Lung microvascular endothelial cell (primary cell): ENCODE results near the gene AVP. TPM values are rescaled to one million over a fixed set of nuclear protein-coding genes. Genes with fewer than 3 reads are reported as not detected.
"Not testable (repeated sequence)": the region's sequence is repeated elsewhere in the genome, so short reads cannot be mapped to it uniquely, and the experiment has no call there.

Experiments
- DNase-seq, 2 donors: peaks; one replicate each; pipeline versions ENCODE4 v3.0.0 to v3.0.0-alpha.2; 2010; ENCODE audit warnings: low read depth in 2 of 2
- total RNA-seq: library from RNA; depleted of rRNA; stranded (reverse); fragments of >200 nt; gene quantifications from 2 replicates; pipeline ENCODE4 v1.2.1, GENCODE V29; 2014

AVP gene
- total RNA-seq, 1 donor from 2014 or later: not detected

DNA sequence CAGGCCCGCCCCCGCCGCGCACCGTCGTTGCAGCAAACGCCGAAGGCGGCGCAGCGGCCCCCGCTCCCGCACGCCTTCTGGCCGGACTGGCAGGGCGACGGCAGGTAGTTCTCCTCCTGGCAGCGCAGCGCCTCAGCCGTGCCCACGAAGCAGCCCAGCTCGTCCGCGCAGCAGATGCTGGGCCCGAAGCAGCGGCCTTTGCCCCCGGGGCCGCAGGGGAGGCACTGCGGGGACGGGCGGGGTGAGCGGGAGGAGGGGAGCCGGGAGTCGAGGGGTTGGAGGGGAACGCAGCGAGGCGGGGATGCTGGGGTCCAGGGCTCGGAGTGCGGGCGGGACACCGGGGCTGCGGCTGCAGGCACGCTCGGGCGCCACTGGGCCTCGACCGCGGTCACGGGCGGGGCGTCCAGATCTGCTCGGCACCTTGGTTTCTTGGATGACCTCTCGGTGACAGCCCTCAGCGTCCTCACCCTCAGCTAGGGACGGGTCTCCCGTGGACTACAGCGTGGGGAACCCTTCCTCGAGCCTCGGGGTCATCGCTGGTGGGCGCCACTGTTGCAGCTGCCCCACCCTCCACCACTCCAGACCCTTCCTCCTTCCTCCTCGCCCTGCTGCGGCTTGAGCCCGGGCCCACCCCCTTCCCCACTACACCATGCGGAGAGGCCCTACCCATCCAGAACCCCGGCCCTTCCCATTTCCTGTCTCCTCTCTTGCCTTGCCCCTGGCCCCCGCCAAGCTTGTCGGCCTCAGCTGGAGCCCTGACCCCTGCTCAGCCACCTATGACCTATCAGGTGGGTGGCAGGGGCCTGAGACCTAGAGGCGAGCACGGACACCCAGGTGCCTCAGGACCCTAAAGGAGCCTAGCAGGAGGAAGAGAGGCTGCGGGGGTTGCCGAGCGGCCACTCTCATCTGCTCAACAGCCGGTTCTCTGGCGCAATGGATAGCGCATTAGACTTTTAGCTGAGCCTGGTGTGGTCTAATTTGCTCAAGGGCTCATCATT, 1.3 kb downstream of the AVP start:
- no peak for DNase-seq

DNA sequence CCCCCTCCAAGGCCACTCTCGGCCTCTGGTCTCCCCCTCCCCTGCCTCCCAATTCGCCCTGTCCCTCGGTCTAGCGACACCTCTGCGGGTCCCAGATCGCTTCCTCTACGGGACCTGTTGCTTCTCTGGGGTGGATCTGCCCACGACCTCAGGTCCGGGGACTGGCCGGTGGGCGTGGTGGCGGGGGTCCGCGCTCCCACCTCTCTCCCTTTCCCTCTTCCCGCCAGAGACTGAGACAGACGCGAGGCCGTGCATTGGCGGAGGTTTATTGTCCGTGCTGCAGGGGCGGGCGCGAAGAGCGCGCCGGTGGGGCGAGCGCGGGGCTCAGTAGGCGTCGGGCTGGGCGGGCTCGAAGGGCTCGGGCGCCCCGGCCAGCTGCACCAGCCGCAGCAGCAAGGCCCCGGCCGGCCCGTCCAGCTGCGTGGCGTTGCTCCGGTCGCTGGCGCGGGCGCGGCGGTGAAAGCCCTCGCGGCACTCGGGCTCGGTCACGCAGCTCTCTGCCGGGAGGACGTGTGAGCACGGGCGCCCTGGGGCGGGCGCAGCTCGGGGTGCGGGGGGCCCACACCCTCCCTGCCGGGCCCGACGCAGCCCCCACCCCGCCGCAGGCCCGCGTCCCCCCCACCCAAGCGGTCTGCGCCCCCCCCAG, 2.1 kb downstream of the AVP start:
- peak in 1 of 2 donors; percentile 19 for DNase-seq

DNA sequence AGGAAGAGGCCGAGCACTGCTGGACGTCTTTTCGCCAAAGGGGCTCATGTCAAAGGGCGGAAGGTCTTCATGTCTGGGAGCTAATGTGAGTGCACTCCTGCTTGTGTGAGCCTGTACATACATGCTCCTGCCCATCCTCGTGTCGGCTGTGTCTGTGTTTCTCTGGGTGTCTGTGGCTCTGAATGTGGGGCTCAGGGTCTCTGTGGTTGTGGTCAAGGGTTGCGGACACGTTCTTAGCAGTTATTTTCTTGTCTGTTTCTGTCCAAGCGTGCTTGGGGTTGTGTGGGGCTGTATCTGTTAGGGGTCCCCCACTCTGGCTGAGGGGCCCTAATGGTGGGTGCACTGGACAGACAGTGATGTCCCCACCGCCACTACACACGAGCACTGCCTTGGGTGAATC, 2.9 kb downstream of the AVP start:
- no peak for DNase-seq

DNA sequence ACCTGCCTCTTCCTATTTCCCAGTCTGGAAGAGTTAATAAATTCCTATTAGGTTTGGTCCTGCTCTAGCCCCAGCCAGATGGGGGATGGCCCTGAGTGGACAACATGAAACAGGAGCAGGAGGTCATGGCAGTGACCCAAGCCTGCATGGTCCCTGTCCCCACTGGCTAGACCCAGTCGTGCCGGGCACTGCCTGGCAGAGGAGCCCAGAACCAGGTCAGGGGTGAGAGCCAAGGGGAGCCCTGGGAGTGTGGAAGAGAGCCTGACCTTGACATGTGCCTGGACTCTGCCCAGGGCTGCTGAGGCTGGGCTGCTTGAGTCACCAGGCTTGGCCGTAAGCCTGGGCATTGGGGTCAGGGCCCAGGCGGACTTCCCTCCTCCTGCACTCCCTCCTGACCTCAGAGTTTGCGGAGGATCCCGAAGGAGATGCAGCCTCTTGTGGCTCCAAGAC, 3.6 kb downstream of the AVP start:
- no peak for DNase-seq

DNA sequence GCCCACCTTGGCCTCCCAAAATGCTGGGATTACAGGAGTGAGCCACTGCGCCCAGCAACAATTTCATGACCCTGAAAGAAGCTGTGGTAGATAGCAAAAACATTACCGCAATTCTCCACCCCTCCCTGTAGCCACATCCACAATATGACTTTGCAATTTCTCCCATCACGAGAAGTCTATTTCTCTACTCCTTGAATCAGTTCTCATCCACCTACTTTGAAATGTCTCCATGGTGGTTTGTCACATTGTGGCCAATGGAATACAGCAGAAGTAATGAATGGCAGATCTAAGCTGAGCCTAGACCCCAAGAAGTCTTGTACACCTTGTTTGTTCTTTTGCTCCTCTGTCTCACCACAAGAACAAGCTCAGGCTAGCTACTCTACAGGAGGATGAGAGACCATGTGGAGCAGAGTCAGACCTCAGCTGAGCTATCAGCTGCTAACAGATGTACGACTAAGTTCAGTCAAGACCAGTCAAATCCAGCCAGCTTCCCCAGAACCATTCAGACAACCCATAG, 6.8 kb downstream of the AVP start:
- DNase-seq: no peak

DNA sequence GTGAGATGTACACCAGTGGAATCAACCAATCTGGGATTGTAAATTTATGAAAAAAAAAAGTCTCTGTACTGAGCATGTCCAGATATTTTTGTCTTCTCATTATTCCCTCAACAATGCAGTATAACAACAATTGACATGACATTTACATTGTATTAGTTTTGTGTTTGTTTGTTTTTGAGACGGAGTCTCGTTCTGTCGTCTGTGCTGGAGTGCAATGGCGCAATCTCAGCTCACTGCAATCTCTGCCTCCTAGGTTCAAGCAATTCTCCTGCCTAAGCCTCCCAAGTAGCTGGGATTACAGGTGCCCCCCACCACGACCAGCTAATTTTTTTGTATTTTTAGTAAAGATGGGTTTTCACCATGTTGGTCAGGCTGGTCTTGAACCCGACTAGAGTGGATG, 9.2 kb downstream of the AVP start:
- not testable (repeated sequence) for DNase-seq

DNA sequence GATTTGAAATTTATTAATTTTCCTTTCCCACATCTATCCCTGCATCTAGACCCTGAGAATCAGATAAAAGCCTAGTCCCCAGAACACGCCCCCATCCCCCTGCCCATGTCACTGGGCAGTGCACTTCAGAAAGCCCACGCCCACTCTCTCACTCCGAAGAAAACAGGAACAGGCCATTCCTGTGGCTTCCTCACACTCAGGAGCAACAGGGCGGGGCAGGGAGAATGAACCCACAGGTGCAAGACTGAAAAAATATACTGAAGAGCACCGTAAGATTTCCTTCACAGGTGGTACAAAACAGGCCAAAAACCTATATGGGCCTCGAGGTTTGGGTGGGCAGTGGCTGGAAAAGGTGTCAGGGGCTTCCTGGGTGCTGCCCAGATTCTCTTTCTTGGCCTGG, 9.7 kb downstream of the AVP start:
- no peak for DNase-seq

DNA sequence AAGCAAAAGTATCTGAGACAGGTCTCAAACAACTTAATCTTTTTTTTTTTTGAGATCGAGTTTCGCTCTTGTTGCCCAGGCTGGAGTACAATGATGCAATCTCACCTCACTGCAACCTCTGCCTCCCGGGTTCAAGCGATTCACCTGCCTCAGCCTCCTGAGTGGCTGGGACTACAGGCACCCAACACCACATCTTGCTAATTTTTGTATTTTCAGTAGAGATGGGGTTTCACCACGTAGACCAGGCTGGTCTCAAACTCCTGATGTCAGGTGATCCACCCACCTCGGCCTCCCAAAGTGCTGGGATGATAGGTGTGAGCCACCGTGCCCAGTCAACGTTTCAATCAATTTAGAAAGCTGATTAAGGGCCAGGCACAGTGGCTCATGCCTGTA, 11.3 kb downstream of the AVP start:
- DNase-seq: not testable (repeated sequence)

DNA sequence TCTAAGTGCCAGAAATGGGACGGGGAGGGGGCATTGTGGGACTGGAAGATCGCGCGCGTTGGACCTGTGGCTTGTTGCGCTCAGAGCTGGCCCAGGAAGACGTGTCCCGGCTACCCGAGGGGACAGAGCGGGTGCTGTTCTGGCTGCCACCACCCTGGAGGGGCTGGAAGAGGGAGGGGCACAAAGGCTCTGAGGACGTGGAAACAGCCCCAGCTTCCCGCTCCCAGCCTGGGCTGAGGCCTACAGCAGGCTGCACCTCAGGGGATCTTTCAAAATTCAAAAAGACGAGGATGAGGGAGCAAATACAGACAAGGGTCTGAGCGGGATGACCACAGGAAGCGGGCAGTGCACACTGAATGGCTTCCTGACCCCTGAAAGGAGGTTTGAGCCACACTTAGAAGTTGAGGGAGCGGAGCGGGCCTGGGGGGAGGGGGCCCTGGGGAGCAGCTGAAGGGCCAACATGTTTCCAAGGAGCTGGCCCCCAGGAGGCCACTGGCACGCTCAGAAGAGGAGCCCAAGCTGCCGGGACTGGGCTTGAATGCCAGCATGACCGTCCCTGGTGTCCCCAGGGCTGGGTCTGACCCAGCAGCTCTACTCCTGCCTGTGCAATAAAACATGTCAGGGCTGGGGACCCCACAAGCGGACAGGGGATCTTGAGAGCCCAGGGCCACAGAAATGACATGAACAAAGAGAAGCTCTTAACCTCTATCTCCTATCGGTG, 11.8 kb downstream of the AVP start:
- DNase-seq: no peak

DNA sequence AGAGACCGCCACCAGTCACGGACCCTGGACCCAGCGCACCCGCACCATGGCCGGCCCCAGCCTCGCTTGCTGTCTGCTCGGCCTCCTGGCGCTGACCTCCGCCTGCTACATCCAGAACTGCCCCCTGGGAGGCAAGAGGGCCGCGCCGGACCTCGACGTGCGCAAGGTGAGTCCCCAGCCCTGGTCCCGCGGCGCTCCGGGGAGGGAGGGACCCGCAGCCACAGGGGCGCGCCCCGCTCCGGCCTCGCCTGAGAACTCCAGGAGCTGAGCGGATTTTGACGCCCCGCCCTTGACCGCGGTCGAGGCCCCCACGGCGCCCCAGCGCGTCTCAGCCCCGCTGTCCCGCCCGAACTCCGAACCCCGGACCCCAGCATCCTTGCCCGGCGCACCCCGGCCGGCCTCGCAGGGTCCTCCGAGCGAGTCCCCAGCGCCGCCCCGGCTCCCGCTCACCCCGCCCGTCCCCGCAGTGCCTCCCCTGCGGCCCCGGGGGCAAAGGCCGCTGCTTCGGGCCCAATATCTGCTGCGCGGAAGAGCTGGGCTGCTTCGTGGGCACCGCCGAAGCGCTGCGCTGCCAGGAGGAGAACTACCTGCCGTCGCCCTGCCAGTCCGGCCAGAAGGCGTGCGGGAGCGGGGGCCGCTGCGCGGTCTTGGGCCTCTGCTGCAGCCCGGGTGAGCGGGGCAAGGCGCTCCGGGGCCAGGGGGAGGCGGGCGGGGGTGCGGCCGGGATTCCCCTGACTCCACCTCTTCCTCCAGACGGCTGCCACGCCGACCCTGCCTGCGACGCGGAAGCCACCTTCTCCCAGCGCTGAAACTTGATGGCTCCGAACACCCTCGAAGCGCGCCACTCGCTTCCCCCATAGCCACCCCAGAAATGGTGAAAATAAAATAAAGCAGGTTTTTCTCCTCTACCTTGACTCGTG, 12.7 kb downstream of the AVP start, which contains the start of gene OXT:
Gene OXT, plus strand, starts transcription at position 11 of the 920 bp plus-strand sequence. Its CDS starts 36 bp downstream, at position 47.
- DNase-seq: no peak

DNA sequence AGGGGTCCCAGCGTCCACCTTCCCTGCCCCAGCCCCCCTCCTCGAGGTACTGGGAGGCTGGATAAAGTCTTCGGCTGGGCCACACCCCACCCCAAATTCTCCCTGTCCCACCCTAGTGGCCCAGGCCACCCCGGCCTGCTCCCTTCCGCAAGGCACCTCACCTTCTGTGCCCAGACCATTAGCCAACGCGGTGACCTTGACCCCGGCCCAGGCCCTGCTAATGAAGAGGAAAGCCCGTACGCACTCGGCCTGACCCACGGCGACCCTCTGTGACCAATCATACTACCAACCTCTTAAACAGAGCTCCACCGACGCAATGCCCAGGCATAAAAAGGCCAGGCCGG, 13.3 kb downstream of the AVP start:
- DNase-seq: no peak

DNA sequence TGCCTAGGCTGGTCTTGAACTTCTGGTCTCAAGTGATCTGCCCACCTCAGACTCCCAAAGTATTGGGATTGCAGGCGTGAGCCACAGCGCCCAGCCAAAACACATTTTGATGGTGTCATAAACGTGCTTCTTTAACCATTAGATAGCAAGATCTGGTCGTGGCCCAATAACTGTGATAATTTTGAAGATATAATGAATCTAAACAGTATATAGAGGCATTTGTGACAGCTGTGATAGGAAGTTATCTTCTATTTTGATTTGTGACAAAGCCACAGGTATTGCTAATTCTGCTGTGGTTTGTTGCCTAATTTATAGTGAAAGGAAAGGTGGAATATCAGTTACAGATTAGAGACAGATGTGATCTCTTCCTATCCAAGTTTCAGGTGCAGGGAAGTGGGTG, 13.8 kb downstream of the AVP start:
- DNase-seq: no peak

DNA sequence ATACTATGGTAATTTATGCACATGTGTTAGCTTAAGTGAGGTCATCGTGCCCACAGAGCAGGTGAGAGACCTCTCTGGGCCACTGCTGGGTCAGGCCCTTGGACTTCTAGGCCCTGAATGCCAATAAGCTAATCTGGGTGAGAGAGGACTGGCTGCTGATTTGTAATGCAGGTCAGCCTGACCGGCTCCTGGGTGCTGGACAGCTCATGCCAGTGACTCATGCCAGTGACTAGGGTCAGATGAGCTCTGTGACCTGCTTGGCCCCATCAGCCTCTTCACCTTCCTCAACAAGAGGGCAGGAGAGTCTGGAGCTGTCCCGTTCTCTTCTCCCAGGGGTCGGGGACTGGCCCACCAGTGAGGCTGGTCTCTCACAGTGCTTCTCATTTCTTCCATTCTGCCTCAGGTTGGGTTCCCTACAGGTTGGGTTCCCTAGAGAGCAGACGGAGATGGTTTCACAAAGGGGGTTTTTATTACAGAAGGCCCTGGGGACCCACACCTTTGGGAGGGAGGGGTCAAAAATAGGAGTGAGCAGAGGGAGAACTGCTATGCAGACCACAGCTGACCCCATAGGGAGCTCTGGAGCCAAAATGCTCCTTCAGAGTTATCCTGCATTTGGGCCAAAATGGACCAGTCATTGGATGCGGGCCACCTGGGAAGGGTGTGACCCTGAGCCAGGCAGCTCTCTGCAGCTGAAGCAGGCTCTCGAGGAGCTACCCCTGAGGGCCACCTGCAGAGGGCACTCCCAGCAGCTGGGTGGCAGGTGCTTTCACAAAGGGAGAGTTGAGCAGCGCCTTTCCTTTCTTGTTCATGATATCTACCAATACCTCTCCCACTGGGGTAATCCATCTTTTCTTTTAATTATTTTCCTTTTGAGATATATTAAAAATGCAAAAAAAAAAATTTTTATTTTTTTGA, 15.3 kb downstream of the AVP start:
- DNase-seq: no peak

DNA sequence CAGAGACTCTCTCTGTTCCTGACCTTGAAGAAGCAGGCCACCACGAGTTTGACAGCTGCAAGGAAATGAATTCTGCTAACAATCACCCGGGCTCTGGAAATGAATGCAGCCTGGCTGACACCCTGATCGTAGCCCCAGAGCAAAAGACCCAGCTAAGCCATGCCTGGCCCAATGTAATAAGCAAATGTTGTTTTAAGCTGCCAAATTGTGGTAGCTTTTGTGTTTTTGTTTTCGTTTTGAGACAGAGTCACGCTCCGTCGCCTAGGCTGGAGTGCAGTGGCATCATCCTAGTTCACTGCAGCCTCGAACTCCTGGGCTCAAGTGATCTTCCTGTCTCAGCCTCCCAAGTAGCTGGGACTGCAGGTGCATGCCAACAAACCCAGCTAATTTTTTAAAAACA, 16.4 kb downstream of the AVP start:
- DNase-seq: no peak

DNA sequence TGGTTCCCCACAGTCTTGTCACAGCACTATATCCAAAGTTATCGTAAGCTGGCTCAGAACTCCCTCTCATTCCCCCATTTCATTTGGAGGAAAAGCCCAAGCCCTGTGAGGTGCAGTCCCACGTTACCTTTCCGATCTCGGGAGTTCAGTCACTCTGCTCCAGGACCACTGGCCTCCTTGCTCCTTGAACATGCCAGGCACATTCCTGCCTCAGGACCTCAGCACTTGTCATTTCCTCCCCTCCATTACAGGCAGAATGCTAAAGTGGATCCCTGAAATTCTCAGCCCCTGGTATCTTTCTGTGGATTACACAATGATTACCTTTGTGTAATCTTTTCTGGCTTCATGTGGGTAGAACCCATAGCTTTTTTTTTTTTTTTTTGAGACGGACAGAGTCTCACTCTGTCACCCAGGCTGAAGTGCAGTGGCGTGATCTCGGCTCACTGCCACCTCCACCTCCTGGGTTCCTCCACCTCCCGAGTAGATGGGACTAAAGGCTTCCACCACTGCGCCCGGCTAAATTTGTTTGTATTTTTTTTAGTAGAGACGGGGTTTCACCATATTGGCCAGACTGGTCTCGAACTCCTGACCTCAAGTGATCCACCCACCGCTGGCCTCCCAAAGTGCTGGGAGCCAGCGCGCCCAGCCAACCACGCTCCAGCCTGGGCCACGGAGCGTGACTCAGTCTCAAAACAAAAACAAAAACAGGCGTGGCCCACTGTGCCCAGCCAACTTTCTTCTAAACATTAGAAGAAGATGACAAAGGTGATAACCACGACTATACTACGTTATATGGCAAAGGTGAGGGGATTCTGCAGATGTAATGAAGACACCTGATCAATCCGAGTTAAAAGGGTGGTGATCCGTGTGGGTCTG, 17.1 kb downstream of the AVP start:
- no peak for DNase-seq

DNA sequence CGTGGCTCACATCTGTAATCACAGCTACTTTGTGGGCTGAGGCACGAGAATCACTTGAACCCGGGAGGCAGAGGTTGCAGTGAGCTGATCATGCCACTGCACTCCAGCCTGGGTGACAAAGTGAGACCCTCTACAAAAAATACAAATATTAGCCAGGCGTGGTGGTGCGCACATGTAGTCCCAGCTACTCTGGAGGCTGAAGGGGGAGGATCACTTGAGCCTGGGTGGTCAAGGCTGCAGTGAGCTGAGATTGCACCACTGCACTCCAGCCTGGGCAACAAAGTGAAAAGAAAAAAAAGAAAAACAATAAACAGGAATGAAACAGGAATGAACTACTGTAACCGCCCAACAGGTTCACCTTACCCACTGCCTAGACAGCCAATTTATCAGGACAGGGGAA, 20.4 kb downstream of the AVP start:
- not testable (repeated sequence) for DNase-seq

DNA sequence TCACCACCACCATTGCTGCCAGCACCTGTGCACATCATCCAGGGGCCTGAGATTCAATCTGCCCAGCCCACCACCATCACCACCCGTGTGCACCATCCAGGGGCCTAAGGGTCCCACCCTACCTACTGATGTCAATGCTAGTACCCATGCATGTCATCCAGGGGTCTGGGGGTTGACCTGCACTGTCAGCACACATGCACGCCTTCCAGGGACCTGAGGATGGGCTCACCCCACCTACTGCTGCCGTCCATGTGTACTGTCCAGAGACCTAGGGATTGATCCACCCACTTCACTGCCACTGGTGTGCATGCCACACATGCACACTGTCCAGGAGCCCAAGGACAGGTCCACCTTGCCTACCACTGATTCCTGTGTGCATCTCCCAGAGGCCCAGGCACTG, 25.0 kb downstream of the AVP start:
- DNase-seq: no peak

DNA sequence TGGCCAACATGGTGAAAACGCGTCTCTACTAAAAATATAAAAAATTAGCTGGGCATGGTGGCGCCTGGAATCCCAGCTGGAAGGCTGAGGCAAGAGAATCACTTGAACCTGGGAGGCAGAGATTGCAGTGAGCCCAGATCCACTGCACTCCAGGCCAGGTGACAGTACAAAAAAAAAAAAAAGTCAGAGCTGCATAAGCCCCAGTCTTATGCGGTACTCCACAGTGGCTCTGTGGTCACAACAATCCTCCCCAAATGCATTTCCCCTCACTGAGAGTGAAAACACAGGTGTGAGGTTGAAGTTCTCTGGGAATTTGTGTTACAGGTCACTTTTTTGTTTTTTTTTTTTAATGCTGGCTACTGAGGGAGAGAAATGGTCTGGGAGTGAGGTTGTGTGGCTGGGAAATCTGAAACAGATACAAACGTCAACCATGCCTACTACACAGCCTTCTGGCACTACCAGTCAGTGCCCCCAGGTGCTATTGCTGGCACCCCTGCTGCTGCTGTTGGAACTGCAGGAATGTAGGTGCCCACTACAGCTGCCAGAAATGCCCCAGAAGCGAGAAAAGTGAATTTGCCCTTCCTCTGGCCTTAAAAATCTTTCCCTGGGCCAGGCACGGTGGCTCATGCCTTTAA, 33.0 kb downstream of the AVP start:
- no peak for DNase-seq
